K562 (cell line): ENCODE measurements around the gene DYNC1I1. TPM values are rescaled to one million over a fixed set of nuclear protein-coding genes. Genes with fewer than 3 reads are reported as not detected.

Source experiments
- ATAC-seq: fragments of 200-7000 bp; cut with Tn5 transposase; 3 replicates; pipeline ENCODE4 v1.9.1; 2020; ENCODE audit warnings: moderate library complexity
- BruUV-seq: library from RNA; stranded (reverse); fragments of 400-500 nt; replicated peaks from 2 replicates; lab custom pipeline; 2021; lab: Mats Ljungman, UMichigan
- CTCF ChIA-PET: fragments of 300-600 bp; formaldehyde crosslinking; extraction: SDS; loops from one replicate; lab custom pipeline; 2021; ENCODE audit warnings: low intra/inter-chr PET ratio; lab: Yijun Ruan, JAX
- POLR2A ChIA-PET: fragments of 300-600, 350-650 bp; sonication (Branson Sonifier 250); formaldehyde crosslinking; extraction: SDS; loops from one replicate; lab custom pipeline; 2021; ENCODE audit warnings: antibody characterized with exemption, inconsistent platforms; lab: Yijun Ruan, JAX
- DNase-seq, 4 experiments: peaks; one replicate each; pipeline versions ENCODE4 v3.0.0 to v3.0.0-alpha.2; 2011 to 2018; ENCODE audit warnings: low spot score in 3 of 4, mixed read lengths in 3 of 4; ENCODE audit errors: extremely low read depth in 1 of 4
- FAIRE-seq: peaks from 2 replicates; lab custom pipeline; 2011; peaks lifted over from hg19 to GRCh38; lab: Jason Lieb, UNC
- H2AFZ ChIP-seq: 2 replicates; pipeline ENCODE4 v1.6.0; 2011; ENCODE audit warnings: low read depth, low read length, control low read depth, inconsistent platforms
- H3K27ac ChIP-seq: fragments of 200-600 bp; 3 replicates; pipeline ENCODE4 v1.8.0; 2011; ENCODE audit warnings: low read depth, mild to moderate bottlenecking, control low read depth, inconsistent platforms, low read length, moderate library complexity, mixed read lengths; ENCODE audit errors: extremely low read depth
- H3K27me3 ChIP-seq, 2 experiments: fragments of 300-600 bp in 1 of 2; 2 replicates in 1 of 2; 3 replicates in 1 of 2; pipeline versions ENCODE4 v1.6.0 to v1.8.0; 2011; ENCODE audit warnings: inconsistent platforms in 2 of 2, low read length in 2 of 2, mild to moderate bottlenecking in 1 of 2, mixed read lengths in 1 of 2, moderate library complexity in 1 of 2; ENCODE audit not compliant: control insufficient read depth in 2 of 2, insufficient read depth in 2 of 2
- H3K36me3 ChIP-seq: fragments of 300-600 bp; 3 replicates; pipeline ENCODE4 v1.8.0; 2011; ENCODE audit warnings: mild to moderate bottlenecking, low read length, inconsistent platforms; ENCODE audit not compliant: control insufficient read depth, insufficient read depth
- H3K4me1 ChIP-seq, 2 experiments: fragments of 200-600 bp in 1 of 2; replicated peaks in 1 of 2; 2 replicates in 1 of 2; 3 replicates in 1 of 2; pipeline versions ENCODE4 v1.5.1 to v1.8.0; 2011; ENCODE audit warnings: inconsistent platforms in 2 of 2, low read length in 2 of 2, mild to moderate bottlenecking in 1 of 2, mixed read lengths in 1 of 2, moderate library complexity in 1 of 2; ENCODE audit not compliant: control insufficient read depth in 2 of 2, insufficient read depth in 2 of 2
- H3K4me2 ChIP-seq: 2 replicates; pipeline ENCODE4 v1.6.1; 2011; ENCODE audit warnings: low read length, control low read depth, inconsistent platforms, mixed read lengths; ENCODE audit not compliant: insufficient read depth
- H3K4me3 ChIP-seq: fragments of 200-600 bp; sonication (generic), shearing (Covaris generic); 2 replicates; pipeline ENCODE4 v1.5.1; 2016; ENCODE audit warnings: control low read depth, inconsistent platforms
- H3K79me2 ChIP-seq: fragments of 200-600 bp; 3 replicates; pipeline ENCODE4 v1.8.0; 2011; ENCODE audit warnings: low read length, inconsistent platforms; ENCODE audit not compliant: control insufficient read depth, insufficient read depth
- H3K9ac ChIP-seq, 2 experiments: 2 replicates each; pipeline versions ENCODE4 v1.6.0 to v1.6.1; 2011; ENCODE audit warnings: low read depth in 2 of 2, low read length in 2 of 2, control low read depth in 1 of 2, inconsistent platforms in 1 of 2, mild to moderate bottlenecking in 1 of 2, mixed read lengths in 1 of 2; ENCODE audit not compliant: insufficient read depth in 1 of 2
- H3K9me1 ChIP-seq: one replicate; pipeline ENCODE4 v1.6.0; 2011; ENCODE audit warnings: inconsistent platforms, mild to moderate bottlenecking, low read length, moderate library complexity; ENCODE audit not compliant: control insufficient read depth, insufficient read depth
- H3K9me3 ChIP-seq: replicated peaks from 2 replicates; pipeline ENCODE4 v1.5.1; 2011; ENCODE audit warnings: low read depth, low read length, inconsistent platforms; ENCODE audit not compliant: control insufficient read depth, insufficient read depth
- H4K20me1 ChIP-seq: replicated peaks from 2 replicates; pipeline ENCODE4 v1.6.1; 2011; ENCODE audit warnings: low read length, inconsistent platforms, mixed read lengths; ENCODE audit not compliant: control insufficient read depth, insufficient read depth
- CCAR2 ChIP-seq: fragments of 200-400 bp; formaldehyde crosslinking; IDR thresholded peaks from 2 replicates; pipeline ENCODE4 v1.6.1; 2017; ENCODE audit warnings: mild to moderate bottlenecking, low read depth, low read length
- CXXC5 ChIP-seq: fragments of 250-450 bp; sonication (Bioruptor Pico); IDR thresholded peaks from 2 replicates; pipeline ENCODE4 v1.8.0; 2022; ENCODE audit warnings: inconsistent platforms, mild to moderate bottlenecking, moderate library complexity
- FOXP1 ChIP-seq: sonication (generic); formaldehyde crosslinking; IDR thresholded peaks from 2 replicates; pipeline ENCODE4 v1.8.0; 2022; ENCODE audit warnings: mild to moderate bottlenecking, missing genetic modification reagents
- HES1 ChIP-seq: fragments of 450-650 bp; IDR thresholded peaks from 2 replicates; pipeline ENCODE4 v1.6.1; 2016; ENCODE audit warnings: low read depth, mild to moderate bottlenecking, moderate library complexity
- NCOA2 ChIP-seq, 2 experiments: fragments of 450-650 bp; IDR thresholded peaks; 2 replicates each; pipeline ENCODE4 v1.6.1; 2018; ENCODE audit warnings: mild to moderate bottlenecking in 2 of 2, moderate library complexity in 1 of 2; ENCODE audit not compliant: partially characterized antibody in 2 of 2
- SMARCA4 ChIP-seq: fragments of 450-650 bp; IDR thresholded peaks from 2 replicates; pipeline ENCODE4 v1.6.1; 2016
- SOX6 ChIP-seq: fragments of 450-650 bp; IDR thresholded peaks from 2 replicates; pipeline ENCODE4 v1.6.1; 2014; ENCODE audit warnings: mild to moderate bottlenecking
- WHSC1 ChIP-seq: IDR thresholded peaks from one replicate; pipeline ENCODE4 v1.6.1; 2012; ENCODE audit warnings: low read length, control low read depth, inconsistent platforms
- ZNF239 ChIP-seq: fragments of 250-450 bp; sonication (Bioruptor Pico); IDR thresholded peaks from 2 replicates; pipeline ENCODE4 v1.4.0; 2020; ENCODE audit warnings: mild to moderate bottlenecking
- in situ Hi-C: fragments of 300-500 bp; cut with MboI; formaldehyde crosslinking; loops from 4 replicates; pipeline ENCODE4 v1.15.0; 2018; ENCODE audit warnings: inconsistent platforms, mixed read lengths
- intact Hi-C: fragments of 100-400 bp; cut with micrococcal nuclease; formaldehyde crosslinking; loops from 2 replicates; pipeline ENCODE4 v1.14.2; 2022
- polyA plus RNA-seq, 8 experiments: library from polyadenylated mRNA; depleted of rRNA in 4 of 8; stranded (reverse) in 5 of 8; unstranded in 3 of 8; fragments of >200 nt; fragmentation: Nextera tagmentation in 2 of 8; fragmentation: Illumina TruSeq in 1 of 8; extraction: Ambion mirVana in 2 of 8; extraction: Trizol in 1 of 8; gene quantifications; 2 replicates each; pipeline versions ENCODE4 v1.2.1 to v1.2.3, GENCODE V29; 2011 to 2014; ENCODE audit warnings: inconsistent platforms in 1 of 8, missing spikeins in 1 of 8
- total RNA-seq, 7 experiments: library from RNA; depleted of rRNA in 6 of 7; stranded (reverse); fragments of >200 nt in 6 of 7; fragmentation: Illumina TruSeq in 2 of 7; extraction: Trizol in 2 of 7; gene quantifications; 2 replicates each; pipeline versions ENCODE4 v1.2.1 to v1.2.3, GENCODE V29; 2011 to 2021; ENCODE audit warnings: low replicate concordance in 1 of 7

Gene DYNC1I1
- total and polyA plus RNA-seq, 9 of the 15 experiments (the other 6 are each of a cell fraction or from before 2014, with no cell fraction given), result 0.22 to 1.5 (median 0.44) TPM

GRCh38 chr7:95875519-95875918 lies 103.2 kb downstream of the DYNC1I1 start (continued):
- no peak for TF ChIP-seq CCAR2
- no peak for TF ChIP-seq NCOA2 (IDR thresholded peaks at IDR 0.05; ENCODE audit: partially characterized antibody in 2 of 2)
- TF ChIP-seq CXXC5 (CRISPR knock-in tag), result no peak
- no peak for TF ChIP-seq ZNF239 (CRISPR knock-in tag)
- TF ChIP-seq HES1, result no peak
- no peak for TF ChIP-seq SMARCA4
- TF ChIP-seq, all 486 proteins: peak for 0

- H3K4me1 ChIP-seq, result no peaks in the 10 kb centered on the region
- no peaks in the 10 kb centered on the region for H3K27me3 ChIP-seq
- H3K9me3 ChIP-seq, result no peaks in the 10 kb centered on the region
- H3K4me3 ChIP-seq, result no peak overlapping the region
- no peak overlapping the region for H2AFZ ChIP-seq
- POLR2A ChIA-PET, result no interaction called here
- no peak overlapping the region for H3K27ac ChIP-seq
- no peaks in the 10 kb centered on the region for H3K9me1 ChIP-seq
- CTCF ChIA-PET, result no interaction called here
- H3K4me2 ChIP-seq, result no peak overlapping the region
- no peak for TF ChIP-seq WHSC1
- TF ChIP-seq FOXP1 (CRISPR knock-in tag), result no peak
- no peak for TF ChIP-seq SOX6
- in situ Hi-C loops, result loop anchor here (25.0 kb wide), 1 partner anchor 366 kb away; no protein-coding TSS in a partner anchor
- no peaks in the 10 kb centered on the region for H3K36me3 ChIP-seq
- intact Hi-C loops, result no loop called here
- no peak for FAIRE-seq
- DNase-seq, result no peak
- BruUV-seq, result no TSS peak
- no peak for ATAC-seq
- H3K9ac ChIP-seq, result no peak overlapping the region
- no peaks in the 10 kb centered on the region for H3K79me2 ChIP-seq
- no peaks in the 10 kb centered on the region for H4K20me1 ChIP-seq
Measured at GRCh38 chr7:95878677-95879076, 106.3 kb downstream of the DYNC1I1 start.
